CD4-positive, alpha-beta T cell treated with Interleukin-12 subunit alpha and Interleukin-12 subunit beta, for 1 hour (primary cell): ENCODE data around the gene PANK3.
"Not testable (repeated sequence)": the region's sequence is repeated elsewhere in the genome, so short reads cannot be mapped to it uniquely, and the experiment has no call there.

Source experiments
- DNase-seq: peaks from one replicate; pipeline ENCODE4 v3.0.0-alpha.2; 2020

Gene PANK3

GRCh38 chr5:168549554-168549953, 29.6 kb downstream of the PANK3 start:
- DNase-seq = no peak

GRCh38 chr5:168537176-168537575, 42.0 kb downstream of the PANK3 start:
- DNase-seq = no peak

DNA sequence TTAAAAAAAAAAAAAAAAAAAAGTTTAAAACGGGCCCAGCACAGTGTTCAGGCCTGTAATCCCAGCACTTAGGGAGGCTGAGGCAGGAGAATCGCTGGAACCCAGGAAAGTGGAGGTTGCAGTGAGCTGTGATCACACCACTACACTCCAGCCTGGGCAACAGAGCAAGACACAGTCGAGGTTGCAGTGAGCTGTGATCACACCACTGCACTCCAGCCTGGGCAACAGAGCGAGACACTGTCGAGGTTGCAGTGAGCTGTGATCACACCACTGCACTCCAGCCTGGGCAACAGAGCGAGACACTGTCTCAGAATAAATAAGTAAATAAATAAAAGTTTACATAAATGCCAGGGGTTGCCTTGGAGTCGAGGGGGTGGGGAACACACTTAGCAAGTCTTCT, 44.8 kb downstream of the PANK3 start:
- DNase-seq = not testable (repeated sequence)

DNA sequence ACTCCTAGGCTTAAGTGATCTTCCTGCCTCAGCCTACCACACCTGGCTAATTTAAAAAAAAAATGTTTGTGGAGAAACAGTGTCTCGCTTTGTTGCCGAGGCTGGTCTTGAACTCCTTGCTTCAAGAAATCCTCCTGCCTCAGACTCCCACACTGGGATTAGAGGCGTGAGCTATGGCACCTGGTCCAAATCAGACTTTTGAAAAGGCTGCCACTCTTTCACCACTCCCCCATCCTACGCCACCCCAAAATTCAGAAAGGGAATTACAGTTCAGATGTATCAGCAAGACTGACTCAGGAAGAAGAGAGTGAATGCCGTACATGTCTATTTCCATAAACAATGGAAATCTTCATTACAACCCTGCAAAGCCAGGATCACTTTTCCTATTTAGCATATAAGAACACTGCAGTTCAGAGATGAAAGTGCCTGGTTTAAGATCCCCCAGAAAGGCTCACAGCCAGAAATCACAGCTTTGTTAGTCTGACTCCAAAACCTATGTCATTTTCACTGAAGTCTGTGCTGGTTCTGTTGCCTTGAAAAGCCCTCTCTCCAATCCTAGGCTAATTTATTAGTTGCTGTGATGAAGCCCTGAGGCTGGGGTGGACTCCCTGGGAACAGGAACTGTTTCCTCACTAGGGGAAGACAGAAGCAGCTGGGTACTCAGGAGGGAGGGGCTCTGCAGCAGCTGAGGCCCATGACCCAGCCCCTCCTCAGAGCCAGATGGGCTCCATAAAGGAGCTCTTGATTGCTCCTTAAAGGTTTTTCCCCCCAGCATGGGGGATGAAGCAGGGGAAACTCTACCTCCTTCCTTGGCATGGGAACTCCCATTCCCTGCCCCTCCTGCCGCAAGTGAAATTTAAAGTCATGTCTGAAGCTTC, 46.9 kb downstream of the PANK3 start:
- DNase-seq = no peak

- no peak for DNase-seq
Observed at GRCh38 chr5:168531191-168531590, 48.0 kb downstream of the PANK3 start.

DNA sequence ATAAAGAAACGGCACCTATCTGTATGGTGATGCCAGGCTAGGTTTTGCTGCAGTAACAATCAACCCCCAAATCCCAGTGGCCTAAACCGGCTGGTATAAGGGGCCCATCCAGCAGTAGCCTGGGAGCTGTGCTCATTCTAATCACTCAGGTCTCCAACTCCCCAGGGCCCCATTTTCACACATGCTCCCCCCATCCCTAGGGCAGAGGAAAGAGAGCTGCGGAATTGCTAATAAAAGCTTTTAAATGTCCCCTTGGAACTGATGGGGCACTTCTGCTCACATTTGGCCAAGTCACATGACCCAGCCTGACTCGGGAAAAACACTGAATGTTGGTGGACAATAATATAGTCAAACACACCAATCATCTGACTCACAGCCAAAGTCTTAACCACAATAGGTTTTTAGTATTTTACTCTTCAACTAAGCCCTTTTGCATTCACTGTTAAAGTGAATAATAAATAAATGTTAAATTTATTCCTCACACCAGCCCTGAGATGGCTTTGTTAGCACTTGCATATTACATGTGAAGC, 48.5 kb downstream of the PANK3 start:
- DNase-seq = no peak

GRCh38 chr5:168529374-168530234, 49.6 kb downstream of the PANK3 start:
- no peak for DNase-seq

GRCh38 chr5:168528521-168529373, 50.4 kb downstream of the PANK3 start, which contains the start of gene FBLL1:
Gene FBLL1 (plus strand): TSS chr5:168529305. CDS start chr5:168529505, 200 bp downstream.
- DNase-seq = peak; percentile 4

DNA sequence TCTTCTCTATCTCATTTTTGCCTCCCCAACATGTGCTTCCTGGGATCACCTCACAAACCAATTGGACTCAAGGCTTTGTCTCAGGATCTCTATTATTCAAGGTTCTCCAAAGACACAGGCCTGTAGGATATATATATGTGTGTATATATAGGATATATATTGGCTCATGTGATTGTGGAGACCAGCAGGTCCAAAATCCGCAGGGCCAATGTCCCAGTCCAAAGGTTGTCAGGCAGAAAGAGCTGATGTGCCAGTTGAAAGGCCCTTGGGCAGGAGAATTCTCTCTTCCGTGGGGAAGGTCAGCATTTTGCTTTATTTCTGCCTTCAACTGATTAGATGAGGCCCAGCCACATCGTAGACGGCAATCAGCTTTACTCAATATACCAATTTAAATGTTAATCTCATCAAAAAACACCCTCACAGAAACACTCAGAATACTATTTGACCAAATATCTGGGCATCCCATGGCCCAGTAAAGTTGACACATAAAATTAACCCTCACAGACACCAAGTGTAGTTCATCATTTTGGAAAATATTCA, 51.3 kb downstream of the PANK3 start:
- no peak for DNase-seq

DNA sequence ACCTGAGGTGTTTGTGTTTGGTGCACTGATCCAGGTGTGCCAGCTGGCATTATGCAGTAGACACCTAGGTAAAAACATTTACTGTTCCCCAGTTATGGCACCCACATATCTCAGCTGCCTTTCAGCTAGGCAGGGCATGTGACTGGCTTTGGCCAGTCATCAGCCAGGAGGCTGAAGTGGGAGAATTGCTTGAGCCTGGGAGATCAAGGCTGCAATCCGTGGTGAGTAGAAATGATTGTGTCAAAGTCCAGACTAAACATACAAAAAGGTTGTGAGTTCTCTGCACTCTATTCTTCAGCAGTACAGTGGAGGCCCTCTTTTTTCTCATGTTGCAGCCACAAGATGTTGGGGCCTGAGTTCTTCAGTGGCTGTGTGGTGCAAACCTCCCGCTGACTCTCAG, 53.3 kb downstream of the PANK3 start:
- DNase-seq = no peak

- no peak for DNase-seq
Observed at GRCh38 chr5:168513861-168514428, 65.2 kb downstream of the PANK3 start.

DNA sequence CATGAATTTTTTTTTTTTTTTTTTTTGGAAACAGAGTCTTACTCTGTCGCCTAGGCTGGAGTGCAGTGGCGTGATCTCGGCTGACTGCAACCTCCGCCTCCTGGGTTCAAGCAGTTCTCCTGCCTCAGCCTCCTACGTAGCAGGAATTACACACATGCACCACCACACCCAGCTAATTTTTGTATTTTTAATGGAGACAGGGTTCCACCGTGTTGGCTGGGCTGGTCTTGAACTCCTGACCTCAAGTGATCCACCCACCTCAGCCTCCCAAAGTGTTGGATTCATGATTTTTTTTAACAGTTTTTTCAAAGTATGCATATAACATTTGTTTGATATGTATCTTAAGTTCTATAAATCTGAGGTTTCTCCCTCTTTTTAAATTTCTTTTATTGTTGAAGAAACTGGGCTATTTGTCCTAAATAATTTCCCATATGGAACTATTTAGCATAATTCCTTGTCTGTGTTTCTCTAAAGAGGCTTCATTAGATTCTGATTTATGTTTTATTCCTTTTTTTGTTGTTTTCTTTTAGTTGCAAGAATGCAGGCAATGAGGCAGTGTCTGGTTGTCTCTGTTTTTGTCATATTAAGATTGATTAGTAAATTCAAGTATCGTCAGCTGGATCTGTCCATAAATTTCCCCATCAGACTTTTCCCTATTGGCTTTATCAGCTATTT, 76.5 kb downstream of the PANK3 start:
- no peak for DNase-seq
